ENCODE data around the gene CYS1.
"Not testable (repeated sequence)": the region's sequence is repeated elsewhere in the genome, so short reads cannot be mapped to it uniquely, and the experiment has no call there.

GRCh38 chr2:10030798-10031197 is 49.4 kb downstream of the CYS1 start:
- TF ChIP-seq EZH2 (IDR thresholded peaks at IDR 0.05; ENCODE audit: borderline replicate concordance, low read length); CTCF (conservative IDR thresholded peaks at IDR 0.05 in 1 of 2, IDR thresholded peaks at IDR 0.05 in 1 of 2; ENCODE audit: extremely low read depth in 1 of 2, insufficient read depth in 1 of 2, low read depth in 1 of 2, low read length in 2 of 2): not testable (repeated sequence)
